HepG2 (cell line): ENCODE measurements around the gene PDE9A. TPM values are rescaled to one million over a fixed set of nuclear protein-coding genes. Genes with fewer than 3 reads are reported as not detected.

ENCODE experiments used
- ATAC-seq: fragments of 200-7000 bp; cut with Tn5 transposase; 3 replicates; pipeline ENCODE4 v1.9.1; 2020; ENCODE audit warnings: mild to moderate bottlenecking, moderate library complexity
- BruUV-seq: library from RNA; stranded (reverse); fragments of 400-500 nt; replicated peaks from 2 replicates; lab custom pipeline; 2021; lab: Mats Ljungman, UMichigan
- CTCF ChIA-PET: fragments of 300-600 bp; formaldehyde crosslinking; extraction: SDS; loops from one replicate; lab custom pipeline; 2021; ENCODE audit warnings: low total read pairs, inconsistent platforms, low intra/inter-chr PET ratio; lab: Yijun Ruan, JAX
- POLR2A ChIA-PET: fragments of 350-600 bp; sonication (Branson Sonifier 250); formaldehyde crosslinking; loops from one replicate; lab custom pipeline; 2020; ENCODE audit warnings: antibody characterized with exemption, inconsistent platforms; lab: Yijun Ruan, JAX
- DNase-seq: peaks from one replicate; pipeline ENCODE4 v3.0.0-alpha.2; 2015; ENCODE audit warnings: low spot score
- FAIRE-seq: peaks from 3 replicates; lab custom pipeline; 2011; peaks lifted over from hg19 to GRCh38; lab: Jason Lieb, UNC
- H2AFZ ChIP-seq: one replicate; pipeline ENCODE4 v1.6.1; 2011; ENCODE audit warnings: low read length, inconsistent platforms
- H3K27ac ChIP-seq: fragments of 300-600 bp; 3 replicates; pipeline ENCODE4 v1.8.0; 2011; ENCODE audit warnings: mixed run types, mild to moderate bottlenecking, mixed read lengths, low read length, inconsistent platforms; ENCODE audit not compliant: insufficient read depth; ENCODE audit errors: extremely low read length
- H3K27me3 ChIP-seq, 2 experiments: fragments of 200-600 bp in 1 of 2; 2 replicates in 1 of 2; 3 replicates in 1 of 2; pipeline versions ENCODE4 v1.6.0 to v1.8.0; 2011; ENCODE audit warnings: low read length in 2 of 2, mild to moderate bottlenecking in 2 of 2, moderate library complexity in 2 of 2, inconsistent platforms in 1 of 2; ENCODE audit not compliant: insufficient read depth in 2 of 2, control insufficient read depth in 1 of 2
- H3K36me3 ChIP-seq, 2 experiments: fragments of 200-600 bp in 1 of 2; replicated peaks in 1 of 2; 2 replicates in 1 of 2; 3 replicates in 1 of 2; pipeline versions ENCODE4 v1.5.1 to v1.8.0; 2011; ENCODE audit warnings: low read length in 2 of 2, inconsistent platforms in 1 of 2; ENCODE audit not compliant: insufficient read depth in 2 of 2, control insufficient read depth in 1 of 2
- H3K4me1 ChIP-seq: 2 replicates; pipeline ENCODE4 v1.5.1; 2012; ENCODE audit warnings: low read length, inconsistent platforms; ENCODE audit not compliant: insufficient read depth
- H3K4me2 ChIP-seq: 2 replicates; pipeline ENCODE4 v1.6.0; 2011; ENCODE audit warnings: low read depth, low read length, inconsistent platforms
- H3K4me3 ChIP-seq, 3 experiments: fragments of 200-600 bp in 1 of 3; sonication (generic), shearing (Covaris generic) in 1 of 3; replicated peaks in 1 of 3; 2 replicates each; pipeline ENCODE4 v1.5.1; 2011 to 2016; ENCODE audit warnings: low read length in 3 of 3, inconsistent platforms in 2 of 3, low read depth in 2 of 3, mild to moderate bottlenecking in 2 of 3, control low read depth in 1 of 3, mixed read lengths in 1 of 3; ENCODE audit not compliant: insufficient read depth in 1 of 3
- H3K79me2 ChIP-seq: one replicate; pipeline ENCODE4 v1.6.1; 2011; ENCODE audit warnings: low read length, inconsistent platforms; ENCODE audit not compliant: insufficient read depth
- H3K9ac ChIP-seq: 2 replicates; pipeline ENCODE4 v1.6.0; 2011; ENCODE audit warnings: mild to moderate bottlenecking, low read depth, low read length, inconsistent platforms; ENCODE audit not compliant: insufficient read depth
- H3K9me3 ChIP-seq: 2 replicates; pipeline ENCODE4 v1.5.1; 2012; ENCODE audit warnings: mild to moderate bottlenecking, low read length
- H4K20me1 ChIP-seq: 2 replicates; pipeline ENCODE4 v1.6.0; 2011; ENCODE audit warnings: inconsistent platforms, mild to moderate bottlenecking, low read length, moderate library complexity; ENCODE audit not compliant: insufficient read depth
- CAMTA2 ChIP-seq: sonication (generic); formaldehyde crosslinking; IDR thresholded peaks from 2 replicates; pipeline ENCODE4 v1.4.0; 2020; ENCODE audit warnings: mild to moderate bottlenecking, missing genetic modification reagents, borderline replicate concordance
- MLLT10 ChIP-seq: sonication (generic); formaldehyde crosslinking; IDR thresholded peaks from 2 replicates; pipeline ENCODE4 v1.4.0; 2020; ENCODE audit warnings: missing genetic modification reagents
- SATB2 ChIP-seq: sonication (generic); formaldehyde crosslinking; IDR thresholded peaks from 2 replicates; pipeline ENCODE4 v1.5.0; 2020; ENCODE audit warnings: missing genetic modification reagents
- ZFP90 ChIP-seq: sonication (generic); formaldehyde crosslinking; IDR thresholded peaks from 2 replicates; pipeline ENCODE4 v1.8.0; 2022; ENCODE audit warnings: missing genetic modification reagents, mild to moderate bottlenecking, inconsistent platforms, borderline replicate concordance
- WGBS: methylation state at CpG from one replicate; pipeline ENCODE4 v1.1.6; 2017; ENCODE audit warnings: low lambda C conversion rate; 5-methylcytosine and 5-hydroxymethylcytosine counted together
- in situ Hi-C: cut with HindIII; loops from 2 replicates; pipeline ENCODE4 v1.10.0; 2017; ENCODE audit warnings: low pct_unique_long_range_greater_than_20kb; ENCODE audit not compliant: extremely low pct_ligation_motif_present
- intact Hi-C: fragments of 100-400 bp; cut with micrococcal nuclease; formaldehyde crosslinking; loops from one replicate; pipeline ENCODE4 v1.10.0; 2022; ENCODE audit not compliant: unreplicated experiment
- polyA plus RNA-seq, 8 experiments: library from polyadenylated mRNA; depleted of rRNA in 3 of 8; stranded (reverse) in 7 of 8; unstranded in 1 of 8; fragments of >200 nt; fragmentation: Illumina TruSeq in 4 of 8; extraction: Trizol in 4 of 8; gene quantifications; 2 replicates each; pipeline versions ENCODE4 v1.2.1 to v1.2.3, GENCODE V29; 2011 to 2016; ENCODE audit warnings: low read depth in 4 of 8, missing spikeins in 1 of 8, mixed read lengths in 1 of 8; ENCODE audit not compliant: insufficient read depth in 1 of 8
- total RNA-seq, 5 experiments: library from RNA; depleted of rRNA; stranded (reverse); fragments of >200 nt; fragmentation: Illumina TruSeq; extraction: Trizol; gene quantifications; 2 replicates each; pipeline ENCODE4 v1.2.3, GENCODE V29; 2016; ENCODE audit warnings: low read depth in 1 of 5

Gene PDE9A
- total and polyA plus RNA-seq, 2 of the 13 experiments (the other 11 are each of a cell fraction or from before 2014, with no cell fraction given), result 4.6 to 19.7 TPM

DNA sequence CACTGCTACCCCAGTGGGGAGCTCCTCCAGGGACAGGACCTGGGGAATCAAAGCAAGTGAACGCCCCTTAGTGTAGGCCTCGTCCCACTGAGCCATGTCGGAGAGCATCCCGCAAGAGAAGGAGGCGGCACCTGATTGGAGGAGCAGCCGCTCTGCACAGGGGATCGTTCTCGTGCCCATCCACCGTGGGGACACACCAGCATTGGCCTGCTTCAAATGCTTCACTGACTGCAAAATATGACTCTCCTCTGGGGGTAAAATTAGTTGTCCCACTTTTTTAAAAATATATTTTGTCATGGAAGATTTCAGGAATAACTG, 111.0 kb downstream of the PDE9A start:
- in situ Hi-C loops (loop anchor here (10.0 to 25.0 kb wide), 2 partner anchors 60 to 102 kb away; partner anchors contain the start of gene PDE9A), intact Hi-C loops (no loop called here)
- H3K4me2 ChIP-seq, result no peak overlapping the region

DNA sequence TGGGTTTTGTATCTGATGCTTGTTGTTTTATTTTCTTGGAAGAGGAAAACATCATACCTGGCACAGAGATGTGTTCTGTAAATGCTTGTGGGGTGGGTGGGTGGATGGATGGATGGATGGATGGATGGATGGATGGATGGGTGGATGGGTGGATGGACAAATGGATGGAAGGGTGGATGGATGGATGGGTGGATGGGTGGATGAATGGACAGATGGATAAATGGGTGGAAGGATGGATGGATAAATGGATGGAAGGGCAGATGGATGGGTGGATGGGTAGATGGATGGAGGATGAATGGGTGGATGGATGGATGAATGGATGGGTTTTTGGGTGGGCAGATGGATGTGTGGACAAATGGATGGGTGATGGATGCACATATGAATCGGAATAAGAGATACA, 111.5 kb downstream of the PDE9A start:
- Histone ChIP-seq H3K4me1 (peaks cover 39% of the 10 kb centered on the region), H3K27ac (no peak overlapping the region), H3K4me2 (no peak overlapping the region), H3K9me3 (no peaks in the 10 kb centered on the region), H4K20me1 (no peaks in the 10 kb centered on the region), H3K4me3 (no peak overlapping the region), H3K36me3 (peaks cover 10 to 16% of the 10 kb centered on the region in 2 experiments; a peak in 4 of 5 replicates), H2AFZ (no peak overlapping the region), H3K79me2 (no peaks in the 10 kb centered on the region), H3K27me3 (no peaks in the 10 kb centered on the region), H3K9ac (no peak overlapping the region)
- no TSS peak for BruUV-seq
- FAIRE-seq (no peak), ATAC-seq (no peak), DNase-seq (no peak)
- ChIA-PET POLR2A (no interaction called here), CTCF (no interaction called here)
- intact Hi-C loops, result no loop called here
- TF ChIP-seq ZFP90 (CRISPR knock-in tag) (no peak), CAMTA2 (CRISPR knock-in tag) (no peak), SATB2 (CRISPR knock-in tag) (no peak)
- in situ Hi-C loops, result loop anchor here (10.0 to 25.0 kb wide), 2 partner anchors 60 to 103 kb away; partner anchors contain the start of gene PDE9A
- 92% methylated on average over 1 of the region's 1 CpG for WGBS

More for the DNA sequence above, 111.0 kb downstream of the PDE9A start:
- H3K27ac ChIP-seq, result no peak overlapping the region
- no peaks in the 10 kb centered on the region for H4K20me1 ChIP-seq
- no peak for FAIRE-seq
- WGBS, result 94% methylated on average over 6 of the region's 9 CpGs
- ATAC-seq, result no peak
- H2AFZ ChIP-seq, result no peak overlapping the region
- H3K79me2 ChIP-seq, result no peaks in the 10 kb centered on the region
- no peak overlapping the region for H3K9ac ChIP-seq
- H3K36me3 ChIP-seq, result peaks cover 5 to 12% of the 10 kb centered on the region in 2 experiments; a peak in 4 of 5 replicates
- DNase-seq, result no peak
- H3K27me3 ChIP-seq, result no peaks in the 10 kb centered on the region
- H3K4me1 ChIP-seq, result peaks cover 43% of the 10 kb centered on the region
- BruUV-seq, result no TSS peak
- no peak overlapping the region for H3K4me3 ChIP-seq
- no peaks in the 10 kb centered on the region for H3K9me3 ChIP-seq
- no peak for TF ChIP-seq MLLT10 (CRISPR knock-in tag)
- POLR2A ChIA-PET, result no interaction called here
- CTCF ChIA-PET, result no interaction called here
